GM21381 (cell line): ENCODE data around the gene KPNA1.

Experiments
- ATAC-seq: cut with Tn5 transposase; IDR thresholded peaks from one replicate; pipeline ENCODE4 v1.9.1; 2021; ENCODE audit warnings: mild to moderate bottlenecking, moderate library complexity; ENCODE audit not compliant: unreplicated experiment

Gene KPNA1

DNA sequence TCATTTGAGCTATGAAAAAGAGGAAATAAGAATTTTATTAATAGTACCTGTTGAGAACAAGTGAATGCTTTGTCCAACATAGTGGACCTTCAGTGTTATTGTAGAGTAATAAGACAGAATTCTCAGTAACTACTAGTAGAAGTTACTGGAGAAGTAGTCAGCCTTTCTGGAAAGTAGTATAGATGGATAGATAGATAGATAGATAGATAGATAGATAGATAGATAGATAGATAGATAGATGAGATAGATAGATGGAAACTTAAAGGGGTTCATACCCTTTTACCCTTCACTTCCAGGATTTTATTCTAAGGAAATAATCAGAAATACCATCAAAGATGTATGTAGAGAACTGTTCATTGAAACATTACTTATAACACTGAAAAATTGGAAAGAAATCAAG, 125.5 kb downstream of the KPNA1 start:
- ATAC-seq = no peak

DNA sequence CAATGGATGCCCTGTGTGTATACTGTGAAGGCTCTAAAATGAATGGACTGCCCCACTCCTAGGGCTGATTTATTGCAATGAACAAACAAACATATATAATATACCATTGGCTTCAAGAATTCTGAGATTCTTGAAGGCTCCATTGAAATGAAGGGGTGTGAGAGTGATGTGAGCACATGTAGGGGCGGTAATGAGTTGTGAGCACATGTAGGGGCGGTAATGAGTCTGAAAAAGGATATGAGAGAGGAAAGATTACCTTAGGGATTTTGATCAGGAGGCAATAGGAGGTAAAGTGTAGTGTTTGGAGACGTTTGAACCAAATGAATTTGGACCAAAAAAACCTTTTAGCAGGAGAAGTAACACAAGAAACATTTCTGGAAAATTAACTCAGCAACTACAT, 127.0 kb downstream of the KPNA1 start:
- no peak for ATAC-seq

DNA sequence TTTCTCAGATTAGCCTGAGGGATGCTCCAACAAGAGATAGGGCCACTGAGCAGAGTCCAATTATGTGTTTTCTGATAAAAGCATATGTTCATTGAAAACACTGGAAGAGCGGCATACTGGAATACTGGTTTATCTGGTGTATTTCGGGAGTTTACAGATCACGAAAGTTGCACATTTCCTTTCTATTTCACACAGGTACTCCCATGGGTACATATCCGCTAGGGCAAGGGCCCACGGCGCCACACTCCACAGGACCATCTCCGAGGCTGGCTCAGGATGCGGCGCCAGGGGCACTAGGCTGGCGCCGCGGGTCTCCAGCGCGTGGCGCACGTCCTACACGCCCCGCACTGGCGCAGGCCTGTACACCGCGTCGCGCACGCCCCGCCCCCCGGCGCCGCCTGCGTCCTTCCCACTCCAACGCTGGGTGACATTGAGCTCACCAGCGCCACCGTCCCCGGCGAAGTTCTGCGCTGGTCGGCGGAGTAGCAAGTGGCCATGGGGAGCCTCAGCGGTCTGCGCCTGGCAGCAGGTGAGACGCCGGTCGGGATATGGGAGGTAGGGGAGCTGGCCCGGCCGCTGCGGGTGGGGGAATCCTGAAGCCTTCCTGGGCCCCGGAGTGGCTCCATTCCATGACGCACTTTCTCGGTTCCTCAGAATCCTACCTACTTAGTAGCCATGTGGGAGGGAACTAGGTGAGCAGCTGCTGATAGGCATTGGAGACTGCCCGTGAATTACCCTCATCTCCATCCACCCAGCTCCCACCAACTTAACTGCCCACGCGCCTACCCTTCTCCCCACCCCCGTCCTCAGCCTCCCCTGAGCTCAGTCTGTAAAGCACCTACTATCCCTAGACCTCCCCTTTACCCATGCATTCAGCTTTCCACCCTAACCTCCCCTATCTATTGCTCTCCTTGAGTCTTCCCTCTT, 130.7 kb downstream of the KPNA1 start, which contains the start of gene FAM162A:
TSS of gene FAM162A (plus strand) at position 412 of the 927 bp plus-strand sequence. CDS start at position 496, 84 bp downstream.
- ATAC-seq = peak; percentile 91

DNA sequence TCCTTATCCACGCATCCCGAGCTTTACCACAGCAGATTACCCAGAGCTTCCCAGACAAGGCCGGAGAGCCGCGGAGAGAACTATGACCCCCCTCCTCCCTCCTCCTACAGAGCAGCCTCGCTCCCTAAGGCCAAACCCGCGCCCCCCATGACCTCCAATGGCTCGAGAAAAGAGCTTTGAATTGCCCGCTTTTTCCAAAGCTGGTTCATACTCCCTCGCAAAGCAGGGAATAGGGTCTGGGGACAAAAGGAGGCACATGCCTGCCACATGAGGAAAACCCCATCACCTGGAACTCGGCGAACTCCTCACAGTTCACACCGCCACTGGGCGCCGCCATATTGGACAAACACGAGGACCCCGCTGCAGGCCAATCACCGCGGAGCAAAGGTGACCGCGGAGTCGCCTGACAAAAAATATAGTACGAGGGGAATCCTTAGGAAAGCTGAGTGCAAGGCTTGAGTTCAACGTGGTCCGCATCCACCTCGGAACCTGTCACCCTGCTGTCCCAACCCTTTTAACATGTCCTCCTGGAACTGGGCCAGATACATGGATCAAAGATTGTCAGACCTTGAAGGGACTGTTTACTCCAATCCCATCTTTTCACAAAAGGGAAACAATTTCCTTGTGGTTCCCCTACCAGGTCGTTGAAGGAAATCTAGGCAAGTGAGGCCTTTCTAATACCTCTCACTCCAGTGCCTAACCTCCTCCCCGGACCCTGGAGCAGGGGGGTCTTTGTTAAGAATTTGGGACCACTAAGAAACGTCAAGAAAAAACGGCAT, 131.7 kb downstream of the KPNA1 start, which contains the start of gene MIX23:
TSS of gene MIX23 (minus strand) at position 344 of the 779 bp plus-strand sequence. CDS start at position 337, 7 bp downstream.
- peak; percentile 39 for ATAC-seq

DNA sequence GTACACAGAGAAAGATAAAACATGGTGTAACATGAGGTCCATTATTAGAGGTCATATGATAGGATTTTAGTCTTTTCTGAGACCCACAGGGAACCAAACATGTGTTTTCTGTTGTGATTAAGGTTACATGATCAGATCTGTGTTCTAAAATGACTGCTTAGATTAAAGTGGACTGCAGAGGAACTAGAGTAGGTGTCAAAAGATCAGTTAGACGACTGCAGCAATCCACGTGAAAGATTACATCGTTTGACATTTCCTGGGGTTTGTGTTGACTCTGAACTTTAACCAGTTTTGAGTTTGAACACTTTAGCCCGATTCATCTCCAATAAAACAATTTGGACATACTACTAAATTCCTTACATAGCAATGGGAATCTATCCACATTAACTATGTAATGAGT, 136.8 kb downstream of the KPNA1 start:
- ATAC-seq = no peak

DNA sequence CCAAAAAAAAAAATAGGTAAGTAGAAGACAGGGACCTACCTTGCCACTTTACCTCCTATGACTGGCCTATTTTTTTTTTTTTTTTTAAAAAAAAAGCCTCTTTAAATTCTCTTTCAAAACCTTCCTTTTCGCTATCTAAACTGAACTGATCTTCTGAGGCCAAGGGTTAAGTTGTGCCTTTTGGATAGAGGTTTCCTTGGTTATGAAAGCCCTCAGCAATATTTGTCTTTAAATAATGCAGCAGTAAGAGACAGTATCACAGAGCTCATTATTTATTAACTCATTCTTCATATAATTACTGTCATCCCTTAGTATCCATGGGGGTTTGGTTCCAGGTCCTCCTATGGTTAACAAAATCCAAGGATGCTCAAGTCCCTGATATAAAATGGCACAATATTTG, 140.7 kb downstream of the KPNA1 start:
- no peak for ATAC-seq
